ENCODE results near the gene IGLL5.

Gene IGLL5

DNA sequence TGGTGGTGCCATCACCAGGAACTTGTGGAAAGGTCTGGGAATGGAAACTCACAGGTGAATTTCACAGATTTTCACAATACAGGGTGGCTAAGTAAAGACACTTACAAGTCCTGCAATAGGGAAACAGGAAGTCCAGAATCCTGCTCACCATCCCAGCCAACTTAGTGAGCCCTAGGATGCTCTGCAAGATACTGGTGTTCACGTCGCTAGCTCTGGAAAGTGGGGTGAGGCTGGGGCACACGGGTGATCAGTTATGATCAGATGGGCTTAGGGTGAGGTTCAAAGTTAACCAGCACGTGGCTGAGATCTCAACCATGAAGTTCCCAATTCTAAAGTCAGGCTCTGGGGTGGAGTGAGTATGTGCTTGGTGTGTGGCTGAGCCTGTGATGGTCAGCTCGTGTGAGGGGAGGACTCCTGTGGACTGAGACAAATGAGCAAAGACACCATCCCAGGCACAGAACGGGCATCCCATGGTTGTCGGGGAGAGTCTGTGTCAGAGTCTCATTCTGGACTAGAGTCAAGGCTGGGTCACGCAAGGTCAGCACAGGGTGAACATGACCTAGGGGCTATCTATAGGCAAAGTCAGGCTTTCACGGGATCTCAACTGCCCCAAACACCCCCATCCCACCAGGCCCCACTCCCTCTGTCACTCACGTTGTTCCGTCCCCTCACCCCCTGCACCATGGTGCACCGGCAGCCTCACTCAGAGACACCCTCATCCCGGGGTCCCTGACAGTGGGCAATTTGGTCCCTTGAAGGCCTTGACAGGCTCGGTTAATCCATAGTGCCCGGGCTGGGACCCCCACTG is 23.9 kb downstream of the IGLL5 start:
- Histone ChIP-seq H3K4me3 (ENCODE audit: low read depth, low read length) (no peak overlapping the region), H3K27ac (no peak overlapping the region), H3K27me3 (replicated peaks) (peaks cover 23% of the 10 kb centered on the region), H3K36me3 (replicated peaks) (no peaks in the 10 kb centered on the region)
- in situ Hi-C loops (cut with HindIII; ENCODE audit: low pct_ligation_motif_present, low sequenced_read_pairs) = no loop called here
- no peak for DNase-seq
- TF ChIP-seq, protein P1, sequence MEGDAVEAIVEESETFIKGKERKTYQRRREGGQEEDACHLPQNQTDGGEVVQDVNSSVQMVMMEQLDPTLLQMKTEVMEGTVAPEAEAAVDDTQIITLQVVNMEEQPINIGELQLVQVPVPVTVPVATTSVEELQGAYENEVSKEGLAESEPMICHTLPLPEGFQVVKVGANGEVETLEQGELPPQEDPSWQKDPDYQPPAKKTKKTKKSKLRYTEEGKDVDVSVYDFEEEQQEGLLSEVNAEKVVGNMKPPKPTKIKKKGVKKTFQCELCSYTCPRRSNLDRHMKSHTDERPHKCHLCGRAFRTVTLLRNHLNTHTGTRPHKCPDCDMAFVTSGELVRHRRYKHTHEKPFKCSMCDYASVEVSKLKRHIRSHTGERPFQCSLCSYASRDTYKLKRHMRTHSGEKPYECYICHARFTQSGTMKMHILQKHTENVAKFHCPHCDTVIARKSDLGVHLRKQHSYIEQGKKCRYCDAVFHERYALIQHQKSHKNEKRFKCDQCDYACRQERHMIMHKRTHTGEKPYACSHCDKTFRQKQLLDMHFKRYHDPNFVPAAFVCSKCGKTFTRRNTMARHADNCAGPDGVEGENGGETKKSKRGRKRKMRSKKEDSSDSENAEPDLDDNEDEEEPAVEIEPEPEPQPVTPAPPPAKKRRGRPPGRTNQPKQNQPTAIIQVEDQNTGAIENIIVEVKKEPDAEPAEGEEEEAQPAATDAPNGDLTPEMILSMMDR (IDR thresholded peaks at IDR 0.05; ENCODE audit: low read depth, low read length, missing control alignments) = no peak

DNA sequence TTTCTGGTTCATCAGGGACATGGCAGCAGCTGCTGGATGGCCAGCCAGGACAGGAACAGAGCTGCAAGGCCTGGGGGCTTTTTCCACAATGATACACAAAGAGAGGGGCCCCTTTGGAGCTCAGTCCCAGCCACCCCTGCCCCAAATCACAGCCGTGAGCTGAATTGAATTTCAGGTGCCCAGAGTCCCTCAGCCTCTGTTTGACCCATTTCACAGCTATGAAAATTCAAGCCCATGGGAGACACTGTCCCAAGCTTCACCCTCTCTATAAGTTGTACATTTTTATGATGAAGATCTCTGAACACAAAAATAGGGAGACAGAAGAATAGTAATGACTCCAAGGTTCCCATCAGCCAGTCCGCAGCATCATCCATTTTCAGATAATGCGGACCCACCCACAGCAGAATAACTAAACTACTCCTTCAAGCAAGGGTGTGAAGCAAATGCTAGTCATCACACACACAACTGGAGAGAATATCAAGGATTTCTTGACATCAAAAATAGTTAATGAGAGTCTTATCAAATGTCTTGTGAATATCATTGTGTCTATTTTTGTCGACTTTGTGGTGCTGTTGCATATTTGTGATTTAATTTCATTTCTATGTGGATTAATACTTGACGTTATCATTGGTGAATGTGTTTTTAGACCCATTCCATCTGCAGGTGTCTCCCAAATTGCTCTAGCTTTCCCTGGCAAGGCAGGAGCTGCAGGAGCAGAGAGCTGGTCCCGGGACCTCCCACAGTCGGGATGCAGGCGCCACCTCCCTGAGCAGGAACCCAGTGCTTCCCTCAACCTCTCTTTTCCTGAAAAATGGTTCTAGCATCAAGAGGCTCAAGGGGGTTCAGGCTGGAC is 24.7 kb downstream of the IGLL5 start:
- Histone ChIP-seq H3K27ac (no peak overlapping the region), H3K27me3 (replicated peaks) (peaks cover 20% of the 10 kb centered on the region)

DNA sequence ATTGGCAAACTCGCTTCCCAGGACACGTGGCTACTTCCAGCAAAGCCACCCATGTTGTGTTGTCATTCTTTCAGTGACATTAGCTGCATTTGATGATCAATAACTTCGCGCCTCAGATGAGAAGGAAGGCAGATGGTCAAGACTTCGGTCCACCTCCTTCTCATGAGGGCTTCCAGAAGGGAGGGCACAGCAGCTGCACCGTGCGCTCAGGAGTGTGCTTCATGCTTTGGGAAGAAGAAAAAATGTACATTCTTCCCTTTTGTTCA is 25.3 kb downstream of the IGLL5 start:
- no peak overlapping the region for H3K27ac ChIP-seq
- no peak for DNase-seq
- H3K4me3 ChIP-seq (ENCODE audit: low read depth, low read length) = no peak overlapping the region
- in situ Hi-C loops (cut with HindIII; ENCODE audit: low pct_ligation_motif_present, low sequenced_read_pairs) = no loop called here
- H3K36me3 ChIP-seq (replicated peaks) = no peaks in the 10 kb centered on the region
- H3K27me3 ChIP-seq (replicated peaks) = peaks cover 21% of the 10 kb centered on the region
- TF ChIP-seq, protein P1 (IDR thresholded peaks at IDR 0.05; ENCODE audit: low read depth, low read length, missing control alignments) = no peak

More for the DNA sequence above, 24.7 kb downstream of the IGLL5 start:
- Histone ChIP-seq H3K36me3 (replicated peaks) (no peaks in the 10 kb centered on the region), H3K4me3 (ENCODE audit: low read depth, low read length) (no peak overlapping the region)
- TF ChIP-seq, protein P1 (IDR thresholded peaks at IDR 0.05; ENCODE audit: low read depth, low read length, missing control alignments) = no peak
- no peak for DNase-seq
- in situ Hi-C loops (cut with HindIII; ENCODE audit: low pct_ligation_motif_present, low sequenced_read_pairs) = no loop called here

DNA sequence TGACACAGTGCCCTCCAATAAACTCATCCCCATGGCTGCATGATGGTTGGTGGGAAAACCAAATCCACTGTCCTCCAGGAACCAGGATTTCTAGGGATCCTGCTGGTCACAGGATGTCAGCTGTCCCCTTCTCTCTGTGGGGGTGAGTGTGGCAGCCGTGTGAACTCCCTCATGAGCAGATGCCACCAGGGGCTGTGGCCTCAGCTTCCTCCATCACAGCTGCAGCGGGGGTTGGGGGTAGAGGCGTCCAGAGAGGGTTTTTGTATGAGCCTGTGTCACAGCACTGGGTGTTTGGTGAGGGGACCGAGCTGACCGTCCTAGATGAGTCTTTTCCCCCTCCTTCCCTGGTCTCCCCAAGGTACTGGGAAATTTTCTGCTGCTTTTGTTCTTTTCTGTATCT is 26.4 kb downstream of the IGLL5 start:
- H3K27ac ChIP-seq = no peak overlapping the region
- peaks cover 20% of the 10 kb centered on the region for H3K27me3 ChIP-seq (replicated peaks)
- H3K4me3 ChIP-seq (ENCODE audit: low read depth, low read length) = no peak overlapping the region
- in situ Hi-C loops (cut with HindIII; ENCODE audit: low pct_ligation_motif_present, low sequenced_read_pairs) = no loop called here
- TF ChIP-seq, protein P1 (IDR thresholded peaks at IDR 0.05; ENCODE audit: low read depth, low read length, missing control alignments) = no peak
- H3K36me3 ChIP-seq (replicated peaks) = no peaks in the 10 kb centered on the region
- DNase-seq = no peak

DNA sequence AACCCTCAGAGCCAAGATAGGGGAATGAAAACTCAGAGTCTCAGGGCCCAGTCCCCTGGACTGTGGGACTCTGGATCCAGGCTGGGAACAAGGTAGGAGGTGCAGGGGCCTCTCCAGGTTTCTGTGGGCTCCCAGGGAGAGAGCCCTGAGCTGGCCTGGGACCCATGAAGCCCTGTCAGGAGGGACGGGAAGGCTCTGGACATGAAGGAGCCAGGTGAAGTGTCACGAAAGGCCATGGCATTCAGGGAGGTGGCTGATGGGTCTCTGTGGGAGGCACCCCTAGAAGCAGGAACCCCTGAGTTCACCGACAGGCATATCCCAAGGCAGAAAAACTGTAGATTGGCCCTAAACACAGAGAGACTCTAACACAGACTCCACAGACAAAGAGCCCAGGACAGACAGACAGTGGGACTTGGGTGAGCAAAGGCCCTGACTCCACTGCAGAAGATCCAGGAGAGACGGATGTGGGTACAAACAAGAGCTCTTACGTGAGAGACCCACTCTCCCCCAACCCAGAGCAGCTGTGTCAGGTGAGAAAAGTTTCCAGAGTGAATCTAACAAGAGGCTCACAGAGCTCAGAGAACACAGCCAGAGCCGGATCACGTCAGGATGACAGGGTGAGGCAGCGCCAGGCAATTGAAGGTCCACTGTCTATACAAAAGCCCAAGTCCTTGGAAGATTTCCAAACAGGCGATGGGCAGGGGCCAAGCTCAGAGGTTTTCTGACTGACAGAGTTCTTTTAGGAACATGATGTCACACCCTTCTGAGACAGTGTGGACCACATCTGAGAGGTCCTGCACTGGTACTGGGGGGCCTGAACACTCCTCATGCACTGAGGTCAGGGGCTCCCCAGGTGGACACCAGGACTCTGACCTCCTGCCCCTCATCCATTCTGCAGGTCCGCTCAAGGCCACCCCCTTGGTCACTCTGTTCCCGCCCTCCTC is 27.4 kb downstream of the IGLL5 start:
- in situ Hi-C loops (cut with HindIII; ENCODE audit: low pct_ligation_motif_present, low sequenced_read_pairs) = no loop called here
- Histone ChIP-seq H3K36me3 (replicated peaks) (no peaks in the 10 kb centered on the region), H3K27me3 (replicated peaks) (peaks cover 16% of the 10 kb centered on the region), H3K4me3 (ENCODE audit: low read depth, low read length) (no peak overlapping the region), H3K27ac (no peak overlapping the region)
- no peak for DNase-seq
- TF ChIP-seq, protein P1 (IDR thresholded peaks at IDR 0.05; ENCODE audit: low read depth, low read length, missing control alignments) = no peak

Measured in brain microvascular endothelial cell (primary cell).